K562 treated with DMSO at 1 percent for 12 hours (cell line): ENCODE measurements around the gene NELL1. TPM values are rescaled to one million over a fixed set of nuclear protein-coding genes. Genes with fewer than 3 reads are reported as not detected.

ENCODE experiments used
- total RNA-seq: library from RNA; unstranded; fragments of 300-600 nt; gene quantifications from 2 replicates; pipeline ENCODE4 v1.2.3, GENCODE V29; 2022; ENCODE audit not compliant: insufficient read depth

Gene NELL1
- not detected in 2 replicates for total RNA-seq

GRCh38 chr11:20668844-20669819 lies at the start of gene NELL1:
TSS of gene NELL1 (plus strand) at chr11:20669586.

Other genes with a start within 250 kb of the NELL1 start
- gene SLC6A5, start 70.0 kb upstream of the NELL1 start, total RNA-seq = not detected in 2 replicates